HepG2 (cell line): ENCODE measurements around the gene DCAF8. TPM values are rescaled to one million over a fixed set of nuclear protein-coding genes. Genes with fewer than 3 reads are reported as not detected.

Experiments
- ADNP ChIP-seq: sonication (generic); formaldehyde crosslinking; IDR thresholded peaks from 2 replicates; pipeline ENCODE4 v1.4.0; 2020; ENCODE audit warnings: missing genetic modification reagents
- ATRX ChIP-seq: sonication (generic); formaldehyde crosslinking; IDR thresholded peaks from 2 replicates; pipeline ENCODE4 v1.4.0; 2020; ENCODE audit warnings: missing genetic modification reagents, borderline replicate concordance
- ERF ChIP-seq: IDR thresholded peaks from 2 replicates; pipeline ENCODE4 v1.6.1; 2018; ENCODE audit warnings: missing biosample characterization, missing genetic modification reagents
- FOXK2 ChIP-seq: fragments of 450-650 bp; IDR thresholded peaks from 2 replicates; pipeline ENCODE4 v1.6.1; 2016
- GATA4 ChIP-seq: sonication (generic); IDR thresholded peaks from 2 replicates; pipeline ENCODE4 v1.6.1; 2016; ENCODE audit warnings: antibody characterized with exemption, low read depth, borderline replicate concordance
- HDAC6 ChIP-seq: fragments of 200-600 bp; sonication (generic); IDR thresholded peaks from 2 replicates; pipeline ENCODE4 v1.7.0; 2017; ENCODE audit warnings: mild to moderate bottlenecking, antibody characterized with exemption, low read length, low read depth
- HES4 ChIP-seq: sonication (generic); formaldehyde crosslinking; IDR thresholded peaks from 2 replicates; pipeline ENCODE4 v1.9.0; 2021; ENCODE audit warnings: mild to moderate bottlenecking, missing genetic modification reagents, borderline replicate concordance
- HMGA1 ChIP-seq: sonication (generic); formaldehyde crosslinking; conservative IDR thresholded peaks from 2 replicates; pipeline ENCODE4 v1.4.0; 2020; ENCODE audit warnings: missing genetic modification reagents
- KLF15 ChIP-seq: sonication (generic); formaldehyde crosslinking; IDR thresholded peaks from 2 replicates; pipeline ENCODE4 v1.8.1; 2023; ENCODE audit warnings: borderline replicate concordance, mild to moderate bottlenecking, inconsistent platforms, missing genetic modification reagents, mixed read lengths
- MBNL3 ChIP-seq: fragments of 250-450 bp; sonication (Bioruptor Pico); conservative IDR thresholded peaks from 2 replicates; pipeline ENCODE4 v1.8.0; 2022; ENCODE audit warnings: mild to moderate bottlenecking, inconsistent platforms
- MIER2 ChIP-seq: IDR thresholded peaks from 2 replicates; pipeline ENCODE4 v1.6.1; 2016; ENCODE audit warnings: missing biosample characterization, missing genetic modification reagents
- NONO ChIP-seq, 2 experiments: fragments of 450-650 bp in 1 of 2; sonication (generic) in 1 of 2; formaldehyde crosslinking in 1 of 2; IDR thresholded peaks in 1 of 2; conservative IDR thresholded peaks in 1 of 2; 2 replicates each; pipeline versions ENCODE4 v1.6.1 to v1.8.0; 2017 to 2022; ENCODE audit warnings: mild to moderate bottlenecking in 1 of 2, missing genetic modification reagents in 1 of 2, moderate library complexity in 1 of 2
- NR2C2 ChIP-seq: sonication (generic); formaldehyde crosslinking; IDR thresholded peaks from 2 replicates; pipeline ENCODE4 v1.4.0; 2020; ENCODE audit warnings: missing genetic modification reagents, mild to moderate bottlenecking, moderate library complexity, borderline replicate concordance
- SOX13 ChIP-seq, 3 experiments: fragments of 450-650 bp in 1 of 3; sonication (generic) in 1 of 3; formaldehyde crosslinking in 1 of 3; IDR thresholded peaks in 2 of 3; conservative IDR thresholded peaks in 1 of 3; 2 replicates each; pipeline versions ENCODE4 v1.5.0 to v1.6.1; 2016 to 2020; ENCODE audit warnings: antibody characterized with exemption in 1 of 3, mild to moderate bottlenecking in 1 of 3, missing compliant biosample characterization in 1 of 3, missing genetic modification reagents in 1 of 3, moderate library complexity in 1 of 3
- TARDBP ChIP-seq: sonication (generic); formaldehyde crosslinking; IDR thresholded peaks from 2 replicates; pipeline ENCODE4 v1.8.0; 2022; ENCODE audit warnings: mild to moderate bottlenecking, missing genetic modification reagents
- ZFX ChIP-seq: sonication (generic); formaldehyde crosslinking; IDR thresholded peaks from 2 replicates; pipeline ENCODE4 v1.4.0; 2020; ENCODE audit warnings: mild to moderate bottlenecking, low read depth, missing genetic modification reagents, moderate library complexity
- ZNF343 ChIP-seq: sonication (generic); formaldehyde crosslinking; IDR thresholded peaks from 2 replicates; pipeline ENCODE4 v1.4.0; 2020; ENCODE audit warnings: mild to moderate bottlenecking, missing genetic modification reagents
- ZNF790 ChIP-seq: sonication (generic); formaldehyde crosslinking; IDR thresholded peaks from 2 replicates; pipeline ENCODE4 v1.8.0; 2022; ENCODE audit warnings: missing genetic modification reagents, mild to moderate bottlenecking, borderline replicate concordance
- polyA plus RNA-seq, 8 experiments: library from polyadenylated mRNA; depleted of rRNA in 3 of 8; stranded (reverse) in 7 of 8; unstranded in 1 of 8; fragments of >200 nt; fragmentation: Illumina TruSeq in 4 of 8; extraction: Trizol in 4 of 8; gene quantifications; 2 replicates each; pipeline versions ENCODE4 v1.2.1 to v1.2.3, GENCODE V29; 2011 to 2016; ENCODE audit warnings: low read depth in 4 of 8, missing spikeins in 1 of 8, mixed read lengths in 1 of 8; ENCODE audit not compliant: insufficient read depth in 1 of 8
- total RNA-seq, 5 experiments: library from RNA; depleted of rRNA; stranded (reverse); fragments of >200 nt; fragmentation: Illumina TruSeq; extraction: Trizol; gene quantifications; 2 replicates each; pipeline ENCODE4 v1.2.3, GENCODE V29; 2016; ENCODE audit warnings: low read depth in 1 of 5
- TF ChIP-seq, protein P1 (sequence below): sonication (generic); formaldehyde crosslinking; IDR thresholded peaks from 2 replicates; pipeline ENCODE4 v1.4.0; 2020; ENCODE audit warnings: missing genetic modification reagents
- TF ChIP-seq, protein P2 (sequence below): IDR thresholded peaks from 2 replicates; pipeline ENCODE4 v1.6.1; 2016; ENCODE audit warnings: missing compliant biosample characterization, missing genetic modification reagents, borderline replicate concordance
- TF ChIP-seq, protein P3 (sequence below): conservative IDR thresholded peaks from 2 replicates; pipeline ENCODE4 v1.6.1; 2018; ENCODE audit warnings: missing genetic modification reagents
- TF ChIP-seq, protein P4 (sequence below): sonication (generic); formaldehyde crosslinking; IDR thresholded peaks from 2 replicates; pipeline ENCODE4 v1.5.1; 2020; ENCODE audit warnings: mild to moderate bottlenecking, moderate library complexity, missing genetic modification reagents

The DCAF8 gene
- total and polyA plus RNA-seq, 2 of the 13 experiments (the other 11 are each of a cell fraction or from before 2014, with no cell fraction given): 73.4 to 79.8 TPM

DNA sequence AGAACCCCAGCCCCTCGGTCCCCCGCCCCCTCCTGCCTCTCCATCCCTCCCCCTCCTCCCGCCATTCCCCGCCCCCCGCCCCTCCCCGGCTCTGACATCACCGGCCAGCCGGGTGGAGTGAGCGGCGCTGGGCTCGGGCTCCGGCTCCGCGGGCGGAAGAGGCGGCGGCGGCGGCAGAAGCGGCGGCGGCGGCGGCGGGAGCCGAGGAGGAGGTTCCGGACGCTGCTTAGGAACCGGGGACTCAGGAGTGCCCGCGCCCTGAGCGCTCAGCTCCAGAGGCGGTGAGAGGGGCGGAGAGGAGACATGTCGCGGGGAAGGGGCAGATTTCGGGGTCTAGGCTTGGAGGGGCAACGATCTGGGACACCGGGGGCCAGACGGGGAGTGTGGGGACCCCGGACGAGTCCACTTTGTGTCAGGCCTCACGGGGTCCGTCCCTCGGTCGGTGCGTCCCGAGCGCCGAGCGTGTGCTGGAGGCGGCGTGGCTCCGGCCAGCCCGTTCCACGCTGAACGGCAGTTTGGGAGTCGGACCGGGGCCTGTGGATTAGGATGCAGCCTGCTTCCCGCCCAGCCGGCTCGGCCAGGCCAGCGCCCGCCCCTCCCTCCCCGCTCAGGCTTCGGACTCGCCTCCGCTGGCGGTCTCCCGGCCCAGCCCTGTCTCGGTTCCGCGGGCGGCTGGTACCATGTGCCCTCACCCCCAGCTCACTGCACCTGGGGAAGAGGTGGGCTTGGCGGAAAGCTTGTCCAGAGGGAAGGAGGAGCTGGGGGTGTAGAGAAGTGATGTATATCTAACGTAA is 56.9 kb downstream of the DCAF8 start, which contains the start of gene PEA15 (continued):
- TF ChIP-seq, protein P1, sequence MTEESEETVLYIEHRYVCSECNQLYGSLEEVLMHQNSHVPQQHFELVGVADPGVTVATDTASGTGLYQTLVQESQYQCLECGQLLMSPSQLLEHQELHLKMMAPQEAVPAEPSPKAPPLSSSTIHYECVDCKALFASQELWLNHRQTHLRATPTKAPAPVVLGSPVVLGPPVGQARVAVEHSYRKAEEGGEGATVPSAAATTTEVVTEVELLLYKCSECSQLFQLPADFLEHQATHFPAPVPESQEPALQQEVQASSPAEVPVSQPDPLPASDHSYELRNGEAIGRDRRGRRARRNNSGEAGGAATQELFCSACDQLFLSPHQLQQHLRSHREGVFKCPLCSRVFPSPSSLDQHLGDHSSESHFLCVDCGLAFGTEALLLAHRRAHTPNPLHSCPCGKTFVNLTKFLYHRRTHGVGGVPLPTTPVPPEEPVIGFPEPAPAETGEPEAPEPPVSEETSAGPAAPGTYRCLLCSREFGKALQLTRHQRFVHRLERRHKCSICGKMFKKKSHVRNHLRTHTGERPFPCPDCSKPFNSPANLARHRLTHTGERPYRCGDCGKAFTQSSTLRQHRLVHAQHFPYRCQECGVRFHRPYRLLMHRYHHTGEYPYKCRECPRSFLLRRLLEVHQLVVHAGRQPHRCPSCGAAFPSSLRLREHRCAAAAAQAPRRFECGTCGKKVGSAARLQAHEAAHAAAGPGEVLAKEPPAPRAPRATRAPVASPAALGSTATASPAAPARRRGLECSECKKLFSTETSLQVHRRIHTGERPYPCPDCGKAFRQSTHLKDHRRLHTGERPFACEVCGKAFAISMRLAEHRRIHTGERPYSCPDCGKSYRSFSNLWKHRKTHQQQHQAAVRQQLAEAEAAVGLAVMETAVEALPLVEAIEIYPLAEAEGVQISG: no peak
- TF ChIP-seq HES4 (CRISPR knock-in tag) (peak; percentile 22; the same call in 1 of the 2 replicates), ERF (CRISPR knock-in tag) (no peak), ADNP (no peak), TARDBP (CRISPR knock-in tag) (no peak), ZNF343 (0 out of 2 replicates have a peak, but pooled peaks have one; percentile 25), KLF15 (CRISPR knock-in tag) (no peak), NR2C2 (CRISPR knock-in tag) (no peak), ZFX (CRISPR knock-in tag) (peak; percentile 80), MIER2 (CRISPR knock-in tag) (no peak), HMGA1 (CRISPR knock-in tag) (no peak), ATRX (CRISPR knock-in tag) (no peak), NONO (IDR thresholded peaks at IDR 0.05) (no peak), NONO (CRISPR knock-in tag; conservative IDR thresholded peaks at IDR 0.05) (peak; percentile 33; the same call in 1 of the 2 replicates), HDAC6 (no peak), MBNL3 (CRISPR knock-in tag) (no peak), GATA4 (no peak), ZNF790 (CRISPR knock-in tag) (no peak), SOX13 (IDR thresholded peaks at IDR 0.05) (no peak), SOX13 (CRISPR knock-in tag; conservative IDR thresholded peaks at IDR 0.05 in 1 of 2, IDR thresholded peaks at IDR 0.05 in 1 of 2) (no peak), FOXK2 (no peak)
- TF ChIP-seq, protein P2, sequence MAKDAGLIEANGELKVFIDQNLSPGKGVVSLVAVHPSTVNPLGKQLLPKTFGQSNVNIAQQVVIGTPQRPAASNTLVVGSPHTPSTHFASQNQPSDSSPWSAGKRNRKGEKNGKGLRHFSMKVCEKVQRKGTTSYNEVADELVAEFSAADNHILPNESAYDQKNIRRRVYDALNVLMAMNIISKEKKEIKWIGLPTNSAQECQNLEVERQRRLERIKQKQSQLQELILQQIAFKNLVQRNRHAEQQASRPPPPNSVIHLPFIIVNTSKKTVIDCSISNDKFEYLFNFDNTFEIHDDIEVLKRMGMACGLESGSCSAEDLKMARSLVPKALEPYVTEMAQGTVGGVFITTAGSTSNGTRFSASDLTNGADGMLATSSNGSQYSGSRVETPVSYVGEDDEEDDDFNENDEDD: peak; percentile 35; the same call in 1 of the 2 replicates
- TF ChIP-seq, protein P3, sequence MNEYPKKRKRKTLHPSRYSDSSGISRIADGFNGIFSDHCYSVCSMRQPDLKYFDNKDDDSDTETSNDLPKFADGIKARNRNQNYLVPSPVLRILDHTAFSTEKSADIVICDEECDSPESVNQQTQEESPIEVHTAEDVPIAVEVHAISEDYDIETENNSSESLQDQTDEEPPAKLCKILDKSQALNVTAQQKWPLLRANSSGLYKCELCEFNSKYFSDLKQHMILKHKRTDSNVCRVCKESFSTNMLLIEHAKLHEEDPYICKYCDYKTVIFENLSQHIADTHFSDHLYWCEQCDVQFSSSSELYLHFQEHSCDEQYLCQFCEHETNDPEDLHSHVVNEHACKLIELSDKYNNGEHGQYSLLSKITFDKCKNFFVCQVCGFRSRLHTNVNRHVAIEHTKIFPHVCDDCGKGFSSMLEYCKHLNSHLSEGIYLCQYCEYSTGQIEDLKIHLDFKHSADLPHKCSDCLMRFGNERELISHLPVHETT: no peak
- TF ChIP-seq, protein P4, sequence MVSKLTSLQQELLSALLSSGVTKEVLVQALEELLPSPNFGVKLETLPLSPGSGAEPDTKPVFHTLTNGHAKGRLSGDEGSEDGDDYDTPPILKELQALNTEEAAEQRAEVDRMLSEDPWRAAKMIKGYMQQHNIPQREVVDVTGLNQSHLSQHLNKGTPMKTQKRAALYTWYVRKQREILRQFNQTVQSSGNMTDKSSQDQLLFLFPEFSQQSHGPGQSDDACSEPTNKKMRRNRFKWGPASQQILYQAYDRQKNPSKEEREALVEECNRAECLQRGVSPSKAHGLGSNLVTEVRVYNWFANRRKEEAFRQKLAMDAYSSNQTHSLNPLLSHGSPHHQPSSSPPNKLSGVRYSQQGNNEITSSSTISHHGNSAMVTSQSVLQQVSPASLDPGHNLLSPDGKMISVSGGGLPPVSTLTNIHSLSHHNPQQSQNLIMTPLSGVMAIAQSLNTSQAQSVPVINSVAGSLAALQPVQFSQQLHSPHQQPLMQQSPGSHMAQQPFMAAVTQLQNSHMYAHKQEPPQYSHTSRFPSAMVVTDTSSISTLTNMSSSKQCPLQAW (CRISPR knock-in tag): no peak
